GM19328 (cell line): ENCODE results near the gene TMEM263.
A peak's percentile ranks its signal among the peaks of the same experiment; 100 is the strongest.
"Not testable (repeated sequence)": the region's sequence is repeated elsewhere in the genome, so short reads cannot be mapped to it uniquely, and the experiment has no call there.

ENCODE experiments used
- ATAC-seq: cut with Tn5 transposase; IDR thresholded peaks from one replicate; pipeline ENCODE4 v1.9.1; 2021; ENCODE audit warnings: mild to moderate bottlenecking, moderate library complexity; ENCODE audit not compliant: unreplicated experiment

Gene TMEM263

DNA sequence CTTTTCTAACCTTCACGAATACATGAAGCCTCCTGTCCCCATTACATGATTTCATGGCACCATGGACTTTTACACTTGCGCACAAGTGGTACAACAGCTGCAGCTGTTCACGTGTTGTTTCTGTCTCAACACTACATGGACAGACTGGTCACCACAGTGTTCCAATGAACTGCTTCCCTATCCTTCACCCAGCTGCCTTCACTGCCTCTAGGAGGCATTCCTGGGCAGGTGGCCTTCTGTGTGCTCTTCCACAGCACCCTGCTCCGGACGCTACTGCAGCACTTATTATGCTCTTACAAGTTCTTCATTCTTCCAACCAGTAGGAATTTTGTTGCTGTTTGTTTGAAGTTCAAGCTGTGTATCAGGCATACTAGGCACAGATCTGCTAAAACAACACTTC is 29.8 kb downstream of the TMEM263 start:
- ATAC-seq, result no peak

GRCh38 chr12:106986135-106986534 is 30.4 kb downstream of the TMEM263 start:
- no peak for ATAC-seq

- peak; percentile 86 for ATAC-seq
Measured at GRCh38 chr12:106986625-106987389, 31.1 kb downstream of the TMEM263 start, which contains the start of gene MTERF2. TSS of gene MTERF2 (minus strand) at chr12:106987146. CDS start at chr12:106978714, 8,432 bp downstream.

DNA sequence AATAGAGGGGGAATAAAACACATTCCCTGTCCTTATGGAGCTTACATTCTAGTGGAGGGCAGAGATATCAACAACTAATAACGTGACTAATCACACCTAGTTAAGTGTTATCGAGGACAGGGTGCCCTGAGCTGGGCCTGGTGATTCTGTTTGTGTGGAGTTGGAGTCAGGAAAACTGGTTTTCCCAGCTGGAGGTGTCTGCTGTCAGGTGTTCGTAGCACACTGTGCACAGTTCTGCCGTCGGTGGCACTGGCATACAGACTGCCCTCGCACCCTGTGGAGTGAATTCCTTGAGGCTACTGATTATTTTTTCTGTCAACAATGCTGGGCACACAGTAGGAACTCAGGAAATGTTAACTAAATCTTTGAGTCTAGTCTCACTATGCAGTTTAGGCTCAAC is 32.1 kb downstream of the TMEM263 start:
- ATAC-seq, result no peak

DNA sequence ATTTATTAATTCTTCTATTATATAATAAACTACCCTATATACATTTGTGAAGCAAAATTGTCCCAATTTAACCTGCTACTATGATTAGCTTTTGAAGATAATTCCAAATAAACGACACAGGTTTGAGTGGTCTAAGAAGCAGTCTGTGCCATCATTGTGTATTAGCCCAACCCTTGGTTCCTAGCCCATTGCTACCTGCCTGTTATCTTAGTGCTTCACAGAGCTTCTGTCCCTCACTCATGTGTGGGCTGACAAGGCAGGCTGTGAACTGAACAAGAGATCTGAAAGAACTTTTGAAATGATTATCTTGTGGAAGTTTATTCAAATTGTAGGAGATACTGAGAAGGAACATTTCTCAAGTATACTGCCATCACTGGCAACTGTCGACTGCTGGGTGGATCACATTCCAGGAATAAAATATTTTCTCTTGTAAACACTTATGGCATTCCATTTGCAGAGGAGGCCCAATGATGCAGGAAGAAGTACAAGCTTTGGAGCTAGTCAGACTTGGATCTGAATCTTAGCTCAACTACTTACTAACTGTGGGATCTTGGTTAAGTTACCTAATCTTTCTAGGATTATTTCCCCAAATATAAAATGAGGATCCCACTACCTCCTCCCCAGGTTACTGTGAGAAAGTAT is 39.0 kb downstream of the TMEM263 start:
- no peak for ATAC-seq

- ATAC-seq, result not testable (repeated sequence)
Measured at GRCh38 chr12:106996102-106996501, 40.4 kb downstream of the TMEM263 start.

GRCh38 chr12:106997916-106998315 is 42.2 kb downstream of the TMEM263 start:
- no peak for ATAC-seq

- ATAC-seq, result no peak
Measured at GRCh38 chr12:106999446-106999845, 43.7 kb downstream of the TMEM263 start.

DNA sequence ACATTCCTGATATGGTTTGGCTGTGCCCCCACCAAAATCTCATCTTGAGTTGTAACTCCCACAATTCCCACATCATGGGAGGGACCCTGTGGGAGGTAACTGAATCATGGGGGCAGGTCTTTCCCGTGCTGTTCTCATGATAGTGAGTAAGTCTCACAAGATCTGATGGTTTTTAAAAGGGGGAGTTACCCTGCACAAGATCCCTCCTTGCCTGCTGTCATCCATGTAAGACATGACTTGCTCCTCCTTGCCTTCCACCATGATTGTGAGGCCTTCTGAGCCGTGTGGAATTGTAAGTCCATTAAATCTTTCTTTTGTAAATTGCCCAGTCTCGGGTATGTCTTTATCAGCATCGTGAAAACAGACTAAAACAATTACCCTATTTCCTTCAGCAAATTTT is 47.0 kb downstream of the TMEM263 start:
- ATAC-seq, result not testable (repeated sequence)

DNA sequence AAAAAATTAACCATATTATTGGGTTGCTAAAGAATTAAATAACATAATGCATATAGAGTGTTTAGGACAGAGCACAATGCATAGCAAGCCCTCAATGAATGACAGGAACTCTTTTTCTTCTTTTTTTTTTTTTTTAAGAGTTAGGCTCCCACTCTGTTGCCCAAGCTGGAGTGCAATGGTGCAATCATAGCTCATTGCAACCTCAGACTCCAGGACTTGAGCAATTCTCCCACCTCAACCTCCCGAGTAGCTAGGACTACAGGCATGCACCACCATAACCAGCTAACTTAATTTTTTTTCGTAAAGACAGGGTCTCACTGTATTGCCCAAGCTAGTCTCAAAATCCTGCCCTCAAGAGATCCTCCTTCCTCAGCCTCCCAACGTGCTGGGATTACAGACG is 51.7 kb downstream of the TMEM263 start:
- ATAC-seq, result no peak

- no peak for ATAC-seq
Measured at GRCh38 chr12:107011519-107011918, 55.8 kb downstream of the TMEM263 start.

DNA sequence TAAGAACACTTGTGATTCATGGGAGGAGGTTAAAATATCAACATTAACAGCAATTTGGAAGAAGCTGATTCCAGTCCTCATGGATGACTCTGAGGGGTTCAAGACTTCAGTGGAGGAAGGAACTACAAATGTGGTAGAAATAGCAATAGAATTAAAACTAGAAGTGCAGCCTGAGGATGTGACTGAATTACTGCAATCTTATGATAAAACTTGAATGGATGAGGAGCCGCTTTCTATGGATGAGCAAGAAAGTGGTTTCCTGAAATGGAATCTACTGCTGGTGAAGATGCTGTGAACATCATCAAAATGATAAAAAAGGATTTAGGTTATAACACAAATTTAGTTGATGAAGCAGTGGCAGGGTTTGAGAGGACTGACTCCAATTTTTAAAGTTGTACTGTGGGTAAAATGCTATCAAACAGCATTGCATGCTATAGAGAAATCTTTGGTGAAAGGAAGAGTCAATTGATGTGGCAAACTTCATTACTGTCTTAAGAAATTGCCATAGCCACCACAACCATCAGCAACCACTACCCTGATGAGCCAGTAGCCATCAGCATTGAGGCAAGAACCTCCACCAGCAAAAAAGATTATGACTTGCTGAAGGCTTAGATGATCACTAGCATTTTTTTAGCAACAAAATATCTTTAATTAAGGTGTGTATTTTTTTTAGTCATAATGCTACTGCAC is 57.2 kb downstream of the TMEM263 start:
- no peak for ATAC-seq

DNA sequence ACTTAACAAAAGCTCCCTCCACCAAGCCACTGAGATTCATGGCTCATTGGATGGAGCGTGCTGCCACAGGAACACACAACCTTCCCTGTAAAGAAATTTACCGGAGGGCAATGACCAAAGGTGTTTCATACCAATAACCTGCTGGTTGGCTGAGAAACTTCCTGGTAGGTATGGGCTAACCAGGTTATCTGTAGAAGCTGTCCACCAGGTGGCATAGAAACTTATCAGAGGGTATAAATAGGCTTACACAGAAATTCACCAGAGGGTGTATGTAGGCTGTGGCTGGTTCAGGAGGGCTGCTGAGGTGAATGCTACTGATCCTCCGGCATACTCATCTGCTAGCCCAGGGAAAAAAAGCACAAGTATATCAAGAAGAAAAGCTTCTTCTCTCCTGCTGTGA is 58.3 kb downstream of the TMEM263 start:
- ATAC-seq, result no peak

GRCh38 chr12:107017042-107017441 is 61.3 kb downstream of the TMEM263 start:
- no peak for ATAC-seq

DNA sequence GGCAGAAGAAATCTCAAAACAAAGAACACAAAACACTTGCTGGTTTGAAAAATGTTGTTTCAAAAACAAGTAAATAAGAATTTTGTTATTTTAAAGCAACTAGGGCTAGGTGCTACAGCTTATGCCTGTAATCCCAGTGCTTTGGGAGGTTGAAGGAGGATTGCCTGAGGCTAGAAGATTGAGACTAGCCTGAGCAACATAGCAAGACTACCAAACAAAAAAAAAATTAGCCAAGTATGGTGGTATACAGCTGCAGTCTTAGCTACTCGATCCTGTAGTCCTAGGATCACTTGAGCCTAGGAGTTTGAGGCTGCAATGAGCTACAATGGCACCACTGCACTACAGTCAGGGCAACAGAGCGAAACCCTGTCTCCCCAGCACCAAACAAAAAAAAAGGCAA is 63.8 kb downstream of the TMEM263 start:
- ATAC-seq, result no peak
